Measurements from ENCODE around the gene TRAK1.

- TF ChIP-seq POLR2A (IDR thresholded peaks at IDR 0.05; ENCODE audit: low read length) (no peak), GATA1 (IDR thresholded peaks at IDR 0.05; ENCODE audit: low read depth, low read length) (no peak)
Measured at GRCh38 chr3:42164656-42165055, 73.5 kb downstream of the TRAK1 start.
